Hematopoietic multipotent progenitor cell treated with erythropoietin and hydrocortisone succinate and interleukin-3 and kit ligand, for 15 days (in vitro differentiated cells): ENCODE measurements around the gene CDK13.

Experiments used
- DNase-seq: peaks from one replicate; pipeline ENCODE4 v3.0.0-alpha.2; 2015; ENCODE audit warnings: low spot score

The CDK13 gene

DNA sequence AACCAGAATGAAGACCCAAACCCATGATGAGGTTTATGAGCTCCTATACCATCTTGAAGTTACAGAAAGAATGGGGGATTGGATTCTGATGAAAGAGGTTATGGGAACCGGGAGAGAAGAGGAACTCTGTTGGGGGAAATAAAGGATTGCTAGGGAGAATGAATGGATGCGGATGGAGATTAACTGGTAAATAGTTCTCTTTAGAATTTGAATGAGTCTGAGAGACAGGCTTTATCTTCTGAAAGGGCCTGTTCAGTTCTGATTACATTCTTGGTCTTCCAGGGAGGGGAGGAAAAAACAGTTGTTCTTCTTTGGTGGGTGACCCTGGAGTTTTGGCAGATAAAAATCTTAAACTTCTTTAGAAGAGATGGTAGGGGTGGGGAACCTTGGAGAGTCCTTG is 198.6 kb downstream of the CDK13 start:
- DNase-seq = no peak
